Tibial artery (tissue), 4 donors: Measurements from ENCODE around the gene TGFBR1.

Source experiments
- DNase-seq, 2 donors: peaks; one replicate each; pipeline ENCODE4 v3.0.0-alpha.2; 2019
- H3K27ac ChIP-seq, 2 donors: fragments of 200-600 bp; sonication (generic) in 1 of 2; 1 replicate in 1 of 2; 2 replicates in 1 of 2; pipeline ENCODE4 v1.5.1; 2018 to 2019; ENCODE audit warnings: mild to moderate bottlenecking in 1 of 2
- H3K27me3 ChIP-seq, 2 donors: fragments of 200-600 bp; sonication (generic) in 1 of 2; one replicate each; pipeline versions ENCODE4 v1.5.1 to v1.6.0; 2016 to 2019
- H3K36me3 ChIP-seq, 3 donors: fragments of 200-600 bp; sonication (generic) in 2 of 3; one replicate each; pipeline ENCODE4 v1.5.1; 2016 to 2019; ENCODE audit warnings: mild to moderate bottlenecking in 2 of 3
- H3K4me1 ChIP-seq, 4 donors: fragments of 200-600 bp; sonication (generic) in 2 of 4; 1 replicate in 3 of 4; 2 replicates in 1 of 4; pipeline ENCODE4 v1.5.1; 2016 to 2019
- H3K4me3 ChIP-seq, 2 donors: fragments of 200-600 bp; sonication (generic) in 1 of 2; 1 replicate in 1 of 2; 2 replicates in 1 of 2; pipeline ENCODE4 v1.5.1; 2018 to 2019; ENCODE audit warnings: mild to moderate bottlenecking in 2 of 2
- H3K9me3 ChIP-seq, 3 donors: fragments of 200-600 bp; sonication (generic) in 1 of 3; one replicate each; pipeline ENCODE4 v1.5.1; 2016 to 2019
- CTCF ChIP-seq, 2 experiments: fragments of 200-600 bp in 1 of 2; fragments of 450-650 bp in 1 of 2; IDR thresholded peaks; one replicate each; pipeline ENCODE4 v1.5.1; 2017 to 2019; ENCODE audit warnings: antibody characterized with exemption in 2 of 2, mild to moderate bottlenecking in 1 of 2, moderate library complexity in 1 of 2
- intact Hi-C: fragments of 100-400 bp; cut with DNase I; formaldehyde crosslinking; loops from one replicate; pipeline ENCODE4 v1.15.0; 2023; ENCODE audit warnings: low total_unique reads

The TGFBR1 gene

DNA sequence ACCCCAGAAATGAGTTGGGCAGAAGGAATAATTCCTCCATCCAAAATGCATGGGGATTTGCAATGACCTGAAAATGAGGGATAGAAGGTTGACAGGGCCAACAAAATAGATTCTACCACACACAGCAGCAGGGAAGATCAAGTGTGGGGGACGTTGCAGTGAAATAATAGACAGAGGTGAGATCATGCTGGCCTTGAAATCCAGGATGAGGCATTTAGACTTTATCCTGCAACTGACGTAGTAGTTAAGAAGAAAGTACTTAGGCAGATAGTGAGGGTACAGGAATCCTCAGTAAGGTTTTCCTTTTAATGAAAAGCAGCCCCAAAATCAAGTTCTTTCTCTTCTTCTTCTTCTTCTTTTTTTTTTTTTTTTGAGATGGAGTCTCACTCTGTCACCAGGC is 31.6 kb upstream of the TGFBR1 start:
- DNase-seq = no peak
- H3K4me3 ChIP-seq = no peak overlapping the region
- H3K4me1 ChIP-seq = peaks cover 0 to 48% (median 12%) of the 10 kb centered on the region in 4 donors
- intact Hi-C loops = no loop called here
- no peak overlapping the region for H3K27ac ChIP-seq
- H3K36me3 ChIP-seq = no peaks in the 10 kb centered on the region
- no peaks in the 10 kb centered on the region for H3K27me3 ChIP-seq
- no peak for TF ChIP-seq CTCF (IDR thresholded peaks at IDR 0.05)
- no peaks in the 10 kb centered on the region for H3K9me3 ChIP-seq

DNA sequence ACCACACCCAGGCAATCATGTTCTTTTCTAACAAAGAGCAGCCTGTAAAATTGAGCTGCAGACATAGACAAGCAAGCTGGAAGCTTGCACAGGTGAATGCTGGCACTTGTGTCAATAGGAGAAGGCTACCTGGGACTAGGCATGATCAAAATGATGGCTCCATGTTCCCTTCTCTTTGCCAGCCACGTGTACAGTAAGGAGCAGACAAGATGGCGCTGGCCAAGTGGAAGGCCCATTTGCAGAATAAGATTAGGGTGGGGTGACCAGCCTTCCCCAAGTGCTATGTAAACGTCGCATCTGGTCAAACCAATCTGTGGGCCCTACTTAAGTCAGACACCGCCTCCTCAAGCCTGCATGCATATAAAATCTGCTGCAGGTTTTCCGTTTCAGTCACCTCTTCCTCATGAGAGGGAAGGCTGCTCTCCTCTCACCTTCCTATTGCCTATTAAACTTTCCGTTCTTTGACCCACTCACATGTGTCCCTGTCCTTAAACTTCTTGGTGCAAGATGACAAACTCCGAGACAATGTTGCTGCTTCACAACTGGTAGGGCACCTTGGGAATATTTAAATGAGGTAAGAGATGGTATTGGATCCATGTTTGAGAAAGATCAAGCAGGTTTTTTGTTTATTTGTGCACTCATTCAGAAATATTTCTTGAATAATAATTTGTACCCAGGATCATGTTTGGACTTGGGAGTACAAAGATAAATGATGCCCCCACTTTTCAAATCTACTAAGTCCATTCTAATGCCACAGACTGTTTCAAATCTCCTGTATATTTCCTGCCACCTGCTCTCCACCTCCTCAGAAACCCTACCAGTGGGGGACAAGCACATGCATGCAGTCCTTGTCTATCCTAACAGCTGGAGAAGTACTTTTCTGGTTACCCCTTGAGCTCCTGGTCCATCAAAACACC is 30.7 kb upstream of the TGFBR1 start:
- H3K4me1 ChIP-seq = peaks cover 0 to 47% (median 12%) of the 10 kb centered on the region in 4 donors
- no peak overlapping the region for H3K27ac ChIP-seq
- no peak for TF ChIP-seq CTCF (IDR thresholded peaks at IDR 0.05)
- H3K4me3 ChIP-seq = no peak overlapping the region
- H3K36me3 ChIP-seq = no peaks in the 10 kb centered on the region
- no peaks in the 10 kb centered on the region for H3K9me3 ChIP-seq
- DNase-seq = no peak
- no peaks in the 10 kb centered on the region for H3K27me3 ChIP-seq
- intact Hi-C loops = no loop called here

- Histone ChIP-seq H3K9me3 (no peaks in the 10 kb centered on the region), H3K4me3 (no peak overlapping the region), H3K27ac (no peak overlapping the region), H3K27me3 (no peaks in the 10 kb centered on the region), H3K4me1 (peaks cover 0 to 41% (median 12%) of the 10 kb centered on the region in 4 donors), H3K36me3 (no peaks in the 10 kb centered on the region)
- DNase-seq = no peak
- no peak for TF ChIP-seq CTCF (IDR thresholded peaks at IDR 0.05)
- intact Hi-C loops = no loop called here
Observed at GRCh38 chr9:99074902-99075245, 30.0 kb upstream of the TGFBR1 start.

DNA sequence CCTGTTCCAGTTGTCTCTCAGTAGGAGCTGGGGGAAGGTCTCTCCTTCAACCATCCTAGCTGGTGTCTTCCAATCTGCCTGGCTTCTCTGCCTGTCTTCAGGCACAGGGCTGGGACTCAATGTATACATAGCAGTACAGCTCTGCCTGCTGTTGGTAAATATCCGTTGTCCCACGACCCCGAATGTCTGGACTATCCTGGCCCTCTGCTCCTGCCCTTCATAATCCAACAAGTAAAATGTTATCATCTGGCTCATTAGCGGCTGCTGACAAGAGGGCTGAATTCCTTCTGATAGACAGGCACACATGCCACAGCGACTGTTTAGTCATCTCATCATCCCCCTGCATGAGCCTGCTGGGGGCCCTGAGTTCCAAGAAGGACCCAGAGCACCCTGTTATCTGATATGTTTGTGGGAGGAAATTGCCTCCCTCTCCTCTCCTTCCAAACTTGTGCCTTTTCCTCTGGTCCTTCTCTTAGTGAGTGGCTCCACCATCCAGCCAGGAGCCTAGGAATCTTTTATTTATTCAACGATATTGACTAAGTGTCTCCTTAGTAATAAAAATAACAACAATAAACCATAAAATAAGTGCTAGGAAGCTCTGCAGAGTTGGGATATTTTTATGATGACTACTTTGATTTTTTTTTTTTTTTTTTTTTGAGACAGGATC is 29.5 kb upstream of the TGFBR1 start:
- TF ChIP-seq CTCF (IDR thresholded peaks at IDR 0.05) = no peak
- H3K27me3 ChIP-seq = no peaks in the 10 kb centered on the region
- DNase-seq = no peak
- no peaks in the 10 kb centered on the region for H3K36me3 ChIP-seq
- H3K9me3 ChIP-seq = no peaks in the 10 kb centered on the region
- H3K4me3 ChIP-seq = no peak overlapping the region
- intact Hi-C loops = no loop called here
- peak overlapping the region in 1 of 2 donors; percentile 26 for H3K27ac ChIP-seq
- peaks cover 0 to 36% (median 12%) of the 10 kb centered on the region in 4 donors for H3K4me1 ChIP-seq

GRCh38 chr9:99076030-99076429 is 28.9 kb upstream of the TGFBR1 start:
- no peak for TF ChIP-seq CTCF (IDR thresholded peaks at IDR 0.05)
- no peaks in the 10 kb centered on the region for H3K9me3 ChIP-seq
- no peaks in the 10 kb centered on the region for H3K36me3 ChIP-seq
- H3K27me3 ChIP-seq = no peaks in the 10 kb centered on the region
- peaks cover 0 to 29% (median 8%) of the 10 kb centered on the region in 4 donors for H3K4me1 ChIP-seq
- intact Hi-C loops = no loop called here
- no peak for DNase-seq
- H3K4me3 ChIP-seq = no peak overlapping the region
- peak overlapping the region; percentile 10 to 13 for H3K27ac ChIP-seq
